ENCODE measurements around the gene MYLK4.

MYLK4 gene

GRCh38 chr6:2655844-2656433 is 94.8 kb downstream of the MYLK4 start:
- Histone ChIP-seq H3K4me1 (peaks cover 22% of the 10 kb centered on the region), H3K9me3 (peaks cover 3% of the 10 kb centered on the region; the same call in 1 of the 2 replicates), H3K27me3 (ENCODE audit: low read depth) (no peaks in the 10 kb centered on the region), H3K36me3 (replicated peaks) (no peaks in the 10 kb centered on the region), H3K4me3 (no peak overlapping the region)
- in situ Hi-C loops (cut with MboI; ENCODE audit: low sequenced_read_pairs) = no loop called here
- peak in 1 of 2 experiments; percentile 100 for DNase-seq (ENCODE audit: low spot score in 2 of 2)

GRCh38 chr6:2653369-2654032 is 97.2 kb downstream of the MYLK4 start:
- no peak for DNase-seq (ENCODE audit: low spot score in 2 of 2)
- peaks cover 22% of the 10 kb centered on the region for H3K4me1 ChIP-seq
- in situ Hi-C loops (cut with MboI; ENCODE audit: low sequenced_read_pairs) = no loop called here
- H3K27me3 ChIP-seq (ENCODE audit: low read depth) = no peaks in the 10 kb centered on the region
- H3K36me3 ChIP-seq (replicated peaks) = no peaks in the 10 kb centered on the region
- peaks cover 3% of the 10 kb centered on the region; the same call in 1 of the 2 replicates for H3K9me3 ChIP-seq
- no peak overlapping the region for H3K4me3 ChIP-seq

GRCh38 chr6:2652611-2653010 is 98.1 kb downstream of the MYLK4 start:
- H3K27me3 ChIP-seq (ENCODE audit: low read depth) = no peaks in the 10 kb centered on the region
- H3K4me1 ChIP-seq = peaks cover 22% of the 10 kb centered on the region
- peaks cover 3% of the 10 kb centered on the region; the same call in 1 of the 2 replicates for H3K9me3 ChIP-seq
- no peaks in the 10 kb centered on the region for H3K36me3 ChIP-seq (replicated peaks)
- no peak overlapping the region for H3K4me3 ChIP-seq
- in situ Hi-C loops (cut with MboI; ENCODE audit: low sequenced_read_pairs) = no loop called here
- DNase-seq (ENCODE audit: low spot score in 2 of 2) = no peak

- in situ Hi-C loops (cut with MboI; ENCODE audit: low sequenced_read_pairs) = no loop called here
- DNase-seq (ENCODE audit: low spot score in 2 of 2) = no peak
- Histone ChIP-seq H3K9me3 (peaks cover 3% of the 10 kb centered on the region; the same call in 1 of the 2 replicates), H3K4me1 (peaks cover 19% of the 10 kb centered on the region), H3K4me3 (no peak overlapping the region), H3K36me3 (replicated peaks) (no peaks in the 10 kb centered on the region), H3K27me3 (ENCODE audit: low read depth) (no peaks in the 10 kb centered on the region)
Measured at GRCh38 chr6:2651961-2652360, 98.8 kb downstream of the MYLK4 start.

- Histone ChIP-seq H3K36me3 (replicated peaks) (no peaks in the 10 kb centered on the region), H3K4me1 (peaks cover 15% of the 10 kb centered on the region), H3K27me3 (ENCODE audit: low read depth) (no peaks in the 10 kb centered on the region), H3K9me3 (peaks cover 3% of the 10 kb centered on the region; the same call in 1 of the 2 replicates), H3K4me3 (no peak overlapping the region)
- no peak for DNase-seq (ENCODE audit: low spot score in 2 of 2)
- in situ Hi-C loops (cut with MboI; ENCODE audit: low sequenced_read_pairs) = no loop called here
Measured at GRCh38 chr6:2651536-2651935, 99.2 kb downstream of the MYLK4 start.

GRCh38 chr6:2646346-2646745 is 104.4 kb downstream of the MYLK4 start:
- in situ Hi-C loops (cut with MboI; ENCODE audit: low sequenced_read_pairs) = no loop called here
- H3K4me3 ChIP-seq = no peak overlapping the region
- H3K27me3 ChIP-seq (ENCODE audit: low read depth) = no peaks in the 10 kb centered on the region
- H3K36me3 ChIP-seq (replicated peaks) = no peaks in the 10 kb centered on the region
- DNase-seq (ENCODE audit: low spot score in 2 of 2) = no peak
- H3K9me3 ChIP-seq = peaks cover 4% of the 10 kb centered on the region; the same call in 1 of the 2 replicates
- H3K4me1 ChIP-seq = no peaks in the 10 kb centered on the region

- Histone ChIP-seq H3K27me3 (ENCODE audit: low read depth) (no peaks in the 10 kb centered on the region), H3K36me3 (replicated peaks) (no peaks in the 10 kb centered on the region), H3K4me1 (0 out of 2 replicates have a peak, but pooled peaks cover 3% of the 10 kb centered on the region), H3K4me3 (no peak overlapping the region), H3K9me3 (peaks cover 4% of the 10 kb centered on the region; the same call in 1 of the 2 replicates)
- DNase-seq (ENCODE audit: low spot score in 2 of 2) = no peak
- in situ Hi-C loops (cut with MboI; ENCODE audit: low sequenced_read_pairs) = no loop called here
Measured at GRCh38 chr6:2643935-2644539, 106.7 kb downstream of the MYLK4 start.

GRCh38 chr6:2643130-2643529 is 107.6 kb downstream of the MYLK4 start:
- Histone ChIP-seq H3K27me3 (ENCODE audit: low read depth) (no peaks in the 10 kb centered on the region), H3K4me1 (0 out of 2 replicates have a peak, but pooled peaks cover 3% of the 10 kb centered on the region), H3K36me3 (replicated peaks) (no peaks in the 10 kb centered on the region), H3K4me3 (no peak overlapping the region), H3K9me3 (peaks cover 4% of the 10 kb centered on the region; the same call in 1 of the 2 replicates)
- in situ Hi-C loops (cut with MboI; ENCODE audit: low sequenced_read_pairs) = no loop called here
- DNase-seq (ENCODE audit: low spot score in 2 of 2) = no peak

- no peak for DNase-seq (ENCODE audit: low spot score in 2 of 2)
- Histone ChIP-seq H3K4me3 (no peak overlapping the region), H3K9me3 (peaks cover 4% of the 10 kb centered on the region; the same call in 1 of the 2 replicates), H3K4me1 (0 out of 2 replicates have a peak, but pooled peaks cover 3% of the 10 kb centered on the region), H3K27me3 (ENCODE audit: low read depth) (no peaks in the 10 kb centered on the region), H3K36me3 (replicated peaks) (no peaks in the 10 kb centered on the region)
- in situ Hi-C loops (cut with MboI; ENCODE audit: low sequenced_read_pairs) = no loop called here
Measured at GRCh38 chr6:2641044-2641725, 109.5 kb downstream of the MYLK4 start.

- in situ Hi-C loops (cut with MboI; ENCODE audit: low sequenced_read_pairs) = no loop called here
- no peak overlapping the region for H3K4me3 ChIP-seq
Measured at GRCh38 chr6:2640551-2640950, 110.2 kb downstream of the MYLK4 start.

GRCh38 chr6:2639896-2640295 is 110.8 kb downstream of the MYLK4 start:
- Histone ChIP-seq H3K36me3 (replicated peaks) (no peaks in the 10 kb centered on the region), H3K4me1 (peaks cover 3% of the 10 kb centered on the region; the same call in 1 of the 2 replicates), H3K4me3 (no peak overlapping the region), H3K27me3 (ENCODE audit: low read depth) (no peaks in the 10 kb centered on the region), H3K9me3 (peaks cover 4% of the 10 kb centered on the region; the same call in 1 of the 2 replicates)
- no peak for DNase-seq (ENCODE audit: low spot score in 2 of 2)
- in situ Hi-C loops (cut with MboI; ENCODE audit: low sequenced_read_pairs) = loop anchor here (10.0 kb wide), 1 partner anchor 1045 kb away; no protein-coding TSS in a partner anchor

More at GRCh38 chr6:2640551-2640950, 110.2 kb downstream of the MYLK4 start:
- Histone ChIP-seq H3K36me3 (replicated peaks) (no peaks in the 10 kb centered on the region), H3K4me1 (0 out of 2 replicates have a peak, but pooled peaks cover 3% of the 10 kb centered on the region), H3K27me3 (ENCODE audit: low read depth) (no peaks in the 10 kb centered on the region), H3K9me3 (peaks cover 4% of the 10 kb centered on the region; the same call in 1 of the 2 replicates)
- no peak for DNase-seq (ENCODE audit: low spot score in 2 of 2)

- H3K36me3 ChIP-seq (replicated peaks) = no peaks in the 10 kb centered on the region
- no peaks in the 10 kb centered on the region for H3K27me3 ChIP-seq (ENCODE audit: low read depth)
- no peak for DNase-seq (ENCODE audit: low spot score in 2 of 2)
- no peaks in the 10 kb centered on the region; the same call in 1 of the 2 replicates for H3K9me3 ChIP-seq
- H3K4me3 ChIP-seq = no peak overlapping the region
- in situ Hi-C loops (cut with MboI; ENCODE audit: low sequenced_read_pairs) = loop anchor here (10.0 kb wide), 1 partner anchor 1044 kb away; no protein-coding TSS in a partner anchor
- H3K4me1 ChIP-seq = peaks cover 7% of the 10 kb centered on the region
Measured at GRCh38 chr6:2639167-2639566, 111.6 kb downstream of the MYLK4 start.

- no peak for DNase-seq (ENCODE audit: low spot score in 2 of 2)
- Histone ChIP-seq H3K36me3 (replicated peaks) (no peaks in the 10 kb centered on the region), H3K27me3 (ENCODE audit: low read depth) (no peaks in the 10 kb centered on the region), H3K4me3 (no peak overlapping the region), H3K4me1 (peaks cover 10% of the 10 kb centered on the region), H3K9me3 (no peaks in the 10 kb centered on the region; the same call in 1 of the 2 replicates)
- in situ Hi-C loops (cut with MboI; ENCODE audit: low sequenced_read_pairs) = loop anchor here (10.0 kb wide), 1 partner anchor 1042 kb away; no protein-coding TSS in a partner anchor
Measured at GRCh38 chr6:2636672-2637071, 114.0 kb downstream of the MYLK4 start.

All from HAP-1 (cell line).